CD14-positive monocyte (primary cell): Measurements from ENCODE around the gene SLIT3. TPM values are rescaled to one million over a fixed set of nuclear protein-coding genes. Genes with fewer than 3 reads are reported as not detected.

Experiments used
- DNase-seq, 3 donors: peaks; one replicate each; pipeline ENCODE4 v3.0.0-alpha.2; 2011 to 2022
- H2AFZ ChIP-seq: 2 replicates; pipeline ENCODE4 v1.6.0; 2012; ENCODE audit warnings: mild to moderate bottlenecking, low read depth, low read length, inconsistent platforms; ENCODE audit not compliant: insufficient read depth, poor library complexity, severe bottlenecking
- H3K27ac ChIP-seq, 2 donors: 1 replicate in 1 of 2; 2 replicates in 1 of 2; pipeline ENCODE4 v1.5.1; 2012 to 2013; ENCODE audit warnings: low read length in 2 of 2, control low read depth in 1 of 2, inconsistent platforms in 1 of 2, low read depth in 1 of 2, mild to moderate bottlenecking in 1 of 2
- H3K27me3 ChIP-seq, 2 donors: one replicate each; pipeline versions ENCODE4 v1.6.0 to v1.6.1; 2011 to 2013; ENCODE audit warnings: low read length in 2 of 2; ENCODE audit not compliant: control insufficient read depth in 2 of 2, insufficient read depth in 2 of 2
- H3K36me3 ChIP-seq, 2 donors: replicated peaks in 1 of 2; 1 replicate in 1 of 2; 2 replicates in 1 of 2; pipeline versions ENCODE4 v1.5.1 to v1.6.1; 2012 to 2013; ENCODE audit warnings: low read length in 2 of 2, control low read depth in 1 of 2, inconsistent platforms in 1 of 2, mild to moderate bottlenecking in 1 of 2; ENCODE audit not compliant: insufficient read depth in 2 of 2, control insufficient read depth in 1 of 2
- H3K4me1 ChIP-seq, 2 donors: 1 replicate in 1 of 2; 2 replicates in 1 of 2; pipeline versions ENCODE4 v1.5.1 to v1.6.1; 2012 to 2013; ENCODE audit warnings: low read length in 2 of 2, control low read depth in 1 of 2, inconsistent platforms in 1 of 2, mild to moderate bottlenecking in 1 of 2, moderate library complexity in 1 of 2; ENCODE audit not compliant: insufficient read depth in 2 of 2, control insufficient read depth in 1 of 2
- H3K4me2 ChIP-seq: replicated peaks from 2 replicates; pipeline ENCODE3; 2012; ENCODE audit warnings: low read length, moderate library complexity, mild to moderate bottlenecking; ENCODE audit not compliant: poor library complexity, severe bottlenecking; ENCODE audit errors: extremely low read depth
- H3K4me3 ChIP-seq, 3 experiments: fragments of 200-600 bp in 1 of 3; sonication (generic) in 1 of 3; replicated peaks in 1 of 3; 1 replicate in 2 of 3; 2 replicates in 1 of 3; pipeline ENCODE4 v1.5.1; 2011 to 2013; ENCODE audit warnings: low read length in 3 of 3, mild to moderate bottlenecking in 3 of 3, control low read depth in 2 of 3, low read depth in 2 of 3, inconsistent platforms in 1 of 3, moderate library complexity in 1 of 3
- H3K79me2 ChIP-seq: 2 replicates; pipeline ENCODE4 v1.6.0; 2012; ENCODE audit warnings: mild to moderate bottlenecking, control low read depth, inconsistent platforms, low read length, moderate library complexity; ENCODE audit not compliant: insufficient read depth
- H3K9ac ChIP-seq: 2 replicates; pipeline ENCODE4 v1.6.0; 2017; ENCODE audit warnings: low read length, mild to moderate bottlenecking; ENCODE audit not compliant: insufficient read depth, poor library complexity, severe bottlenecking
- H3K9me3 ChIP-seq, 2 donors: replicated peaks in 1 of 2; 1 replicate in 1 of 2; 2 replicates in 1 of 2; pipeline versions ENCODE4 v1.5.1 to v1.6.1; 2012 to 2013; ENCODE audit warnings: low read length in 2 of 2, control low read depth in 1 of 2; ENCODE audit not compliant: control insufficient read depth in 1 of 2, insufficient read depth in 1 of 2
- H4K20me1 ChIP-seq: 2 replicates; pipeline ENCODE4 v1.6.0; 2012; ENCODE audit warnings: mild to moderate bottlenecking, low read length, control low read depth, moderate library complexity; ENCODE audit not compliant: insufficient read depth
- H3K27ac Mint-ChIP-seq, 7 donors: one replicate each; pipeline ENCODE4 v1.8.0; 2020; ENCODE audit warnings: mild to moderate bottlenecking in 7 of 7, mixed read lengths in 7 of 7, moderate library complexity in 6 of 7, inconsistent platforms in 2 of 7
- H3K27me3 Mint-ChIP-seq, 3 donors: one replicate each; pipeline ENCODE4 v1.8.0; 2021 to 2022; ENCODE audit warnings: low read depth in 3 of 3, mild to moderate bottlenecking in 3 of 3, mixed read lengths in 3 of 3, moderate library complexity in 3 of 3, inconsistent platforms in 1 of 3
- H3K36me3 Mint-ChIP-seq, 2 donors: one replicate each; pipeline ENCODE4 v1.8.0; 2020; ENCODE audit warnings: mixed read lengths in 2 of 2, inconsistent platforms in 1 of 2, mild to moderate bottlenecking in 1 of 2
- H3K4me1 Mint-ChIP-seq: one replicate; pipeline ENCODE4 v1.8.0; 2020; ENCODE audit warnings: mild to moderate bottlenecking, mixed read lengths
- H3K4me3 Mint-ChIP-seq, 2 donors: one replicate each; pipeline ENCODE4 v1.8.0; 2020; ENCODE audit warnings: mild to moderate bottlenecking in 2 of 2, mixed read lengths in 2 of 2, moderate library complexity in 1 of 2
- H3K9me3 Mint-ChIP-seq, 7 donors: one replicate each; pipeline ENCODE4 v1.8.0; 2020 to 2022; ENCODE audit warnings: mixed read lengths in 7 of 7, mild to moderate bottlenecking in 6 of 7, moderate library complexity in 6 of 7, inconsistent platforms in 2 of 7
- WGBS: methylation state at CpG from one replicate; pipeline ENCODE4 v1.1.5; 2013; ENCODE audit warnings: missing lambda C conversion rate; ENCODE audit not compliant: insufficient coverage; 5-methylcytosine and 5-hydroxymethylcytosine counted together
- intact Hi-C, 2 donors: fragments of 100-400 bp; cut with micrococcal nuclease; formaldehyde crosslinking; loops; one replicate each; pipeline versions ENCODE4 v1.15.0 to v1.15.1; 2023
- polyA plus RNA-seq, 3 donors: library from polyadenylated mRNA; depleted of rRNA in 1 of 3; unstranded in 2 of 3; stranded (reverse) in 1 of 3; fragments of 300-500 nt in 2 of 3; fragments of >200 nt in 1 of 3; fragmentation: Illumina TruSeq in 2 of 3; gene quantifications; 1 replicate in 2 of 3; 2 replicates in 1 of 3; pipeline ENCODE4 v1.2.3, GENCODE V29; 2012 to 2021
- TF ChIP-seq, protein P1 (sequence below): fragments of 200-600 bp; IDR thresholded peaks from one replicate; pipeline ENCODE4 v1.8.0; 2022; ENCODE audit warnings: antibody characterized with exemption, mild to moderate bottlenecking

SLIT3 gene
- polyA plus RNA-seq, 3 donors = not detected

DNA sequence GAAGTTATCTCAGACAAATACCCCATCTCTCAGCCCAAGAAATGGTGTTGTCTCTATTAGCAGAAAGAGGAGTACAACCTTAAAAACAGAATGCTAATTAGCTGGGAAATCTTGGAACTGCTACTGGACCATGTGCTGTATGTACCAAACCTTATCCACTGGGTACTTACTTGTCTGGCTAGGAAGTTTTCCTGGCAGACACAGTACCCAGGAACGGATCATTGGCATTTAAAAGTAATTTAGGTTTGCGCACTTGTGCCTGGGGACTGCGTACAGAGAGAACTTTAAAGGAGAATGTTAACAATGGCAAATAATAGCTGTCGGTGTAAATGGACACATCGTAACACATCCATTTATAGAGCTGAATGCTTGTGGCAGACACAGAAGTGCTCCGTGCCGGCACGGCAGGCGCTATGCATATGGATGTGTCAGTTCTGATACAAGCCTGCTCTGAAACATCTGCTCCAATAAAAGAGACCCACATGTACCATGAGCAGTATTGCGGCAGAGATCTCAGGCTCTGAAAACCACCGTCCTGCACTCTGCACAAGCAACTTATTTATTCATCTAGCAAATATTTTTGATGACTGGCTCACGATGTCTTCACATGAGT is 431.2 kb downstream of the SLIT3 start:
- Histone ChIP-seq H3K4me2 (no peak overlapping the region), H3K27ac (no peak overlapping the region)
- H3K36me3 Mint-ChIP-seq = no peaks in the 10 kb centered on the region

DNA sequence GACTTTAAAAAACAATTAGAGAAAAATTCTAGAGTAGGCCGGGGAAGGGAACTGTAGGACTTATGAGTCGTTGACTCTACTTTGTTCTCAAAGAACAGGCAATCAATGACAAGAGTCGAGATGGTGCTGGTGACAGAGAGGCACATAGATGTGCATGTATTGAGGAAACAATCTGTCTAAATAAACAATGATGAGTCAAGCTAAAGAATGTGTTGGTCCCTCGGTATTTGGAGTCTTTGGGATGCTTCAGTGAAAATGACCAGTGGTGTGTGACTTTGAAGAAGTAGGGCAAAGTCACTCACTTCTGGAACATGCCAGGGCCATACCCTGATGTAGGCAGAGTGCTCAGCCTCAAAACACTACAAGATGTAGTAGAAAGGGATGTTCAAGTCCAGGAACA is 433.7 kb downstream of the SLIT3 start:
- Mint-ChIP-seq H3K27me3 (peaks cover 2 to 3% (median 2%) of the 10 kb centered on the region in 3 donors), H3K4me1 (no peaks in the 10 kb centered on the region), H3K4me3 (no peak overlapping the region), H3K36me3 (no peaks in the 10 kb centered on the region), H3K9me3 (peaks cover 0 to 3% (median 0%) of the 10 kb centered on the region in 7 donors), H3K27ac (no peak overlapping the region)
- no peaks in the 10 kb centered on the region for H3K4me1 ChIP-seq
- WGBS = 86% methylated on average over 1 of the region's 4 CpGs
- H2AFZ ChIP-seq = no peak overlapping the region
- H3K27me3 ChIP-seq = no peaks in the 10 kb centered on the region
- no peak overlapping the region for H3K4me2 ChIP-seq
- H3K9ac ChIP-seq = no peak overlapping the region
- no peak overlapping the region for H3K4me3 ChIP-seq
- H3K36me3 ChIP-seq = no peaks in the 10 kb centered on the region
- no peak for DNase-seq
- intact Hi-C loops = no loop called here
- TF ChIP-seq, protein P1, sequence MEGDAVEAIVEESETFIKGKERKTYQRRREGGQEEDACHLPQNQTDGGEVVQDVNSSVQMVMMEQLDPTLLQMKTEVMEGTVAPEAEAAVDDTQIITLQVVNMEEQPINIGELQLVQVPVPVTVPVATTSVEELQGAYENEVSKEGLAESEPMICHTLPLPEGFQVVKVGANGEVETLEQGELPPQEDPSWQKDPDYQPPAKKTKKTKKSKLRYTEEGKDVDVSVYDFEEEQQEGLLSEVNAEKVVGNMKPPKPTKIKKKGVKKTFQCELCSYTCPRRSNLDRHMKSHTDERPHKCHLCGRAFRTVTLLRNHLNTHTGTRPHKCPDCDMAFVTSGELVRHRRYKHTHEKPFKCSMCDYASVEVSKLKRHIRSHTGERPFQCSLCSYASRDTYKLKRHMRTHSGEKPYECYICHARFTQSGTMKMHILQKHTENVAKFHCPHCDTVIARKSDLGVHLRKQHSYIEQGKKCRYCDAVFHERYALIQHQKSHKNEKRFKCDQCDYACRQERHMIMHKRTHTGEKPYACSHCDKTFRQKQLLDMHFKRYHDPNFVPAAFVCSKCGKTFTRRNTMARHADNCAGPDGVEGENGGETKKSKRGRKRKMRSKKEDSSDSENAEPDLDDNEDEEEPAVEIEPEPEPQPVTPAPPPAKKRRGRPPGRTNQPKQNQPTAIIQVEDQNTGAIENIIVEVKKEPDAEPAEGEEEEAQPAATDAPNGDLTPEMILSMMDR = no peak
- H3K27ac ChIP-seq = no peak overlapping the region
- peaks cover 0 to 2% of the 10 kb centered on the region in 2 donors for H3K9me3 ChIP-seq
- H4K20me1 ChIP-seq = no peaks in the 10 kb centered on the region
- no peaks in the 10 kb centered on the region for H3K79me2 ChIP-seq

More for the DNA sequence above, 431.2 kb downstream of the SLIT3 start:
- H3K4me1 ChIP-seq = no peaks in the 10 kb centered on the region
- H3K4me3 Mint-ChIP-seq = no peak overlapping the region
- H4K20me1 ChIP-seq = no peaks in the 10 kb centered on the region
- H3K4me1 Mint-ChIP-seq = no peaks in the 10 kb centered on the region
- intact Hi-C loops = no loop called here
- TF ChIP-seq, protein P1 = no peak
- no peak overlapping the region for H3K27ac Mint-ChIP-seq
- H2AFZ ChIP-seq = no peak overlapping the region
- peaks cover 2 to 6% (median 5%) of the 10 kb centered on the region in 3 donors for H3K27me3 Mint-ChIP-seq
- H3K79me2 ChIP-seq = no peaks in the 10 kb centered on the region
- no peaks in the 10 kb centered on the region for H3K9me3 ChIP-seq
- H3K27me3 ChIP-seq = no peaks in the 10 kb centered on the region
- WGBS = 97% methylated on average over 10 of the region's 12 CpGs
- no peak overlapping the region for H3K4me3 ChIP-seq
- no peaks in the 10 kb centered on the region for H3K36me3 ChIP-seq
- H3K9ac ChIP-seq = no peak overlapping the region
- peaks cover 0 to 2% (median 0%) of the 10 kb centered on the region in 7 donors for H3K9me3 Mint-ChIP-seq
- no peak for DNase-seq
